Measurements from ENCODE around the gene ATP9B.

DNA sequence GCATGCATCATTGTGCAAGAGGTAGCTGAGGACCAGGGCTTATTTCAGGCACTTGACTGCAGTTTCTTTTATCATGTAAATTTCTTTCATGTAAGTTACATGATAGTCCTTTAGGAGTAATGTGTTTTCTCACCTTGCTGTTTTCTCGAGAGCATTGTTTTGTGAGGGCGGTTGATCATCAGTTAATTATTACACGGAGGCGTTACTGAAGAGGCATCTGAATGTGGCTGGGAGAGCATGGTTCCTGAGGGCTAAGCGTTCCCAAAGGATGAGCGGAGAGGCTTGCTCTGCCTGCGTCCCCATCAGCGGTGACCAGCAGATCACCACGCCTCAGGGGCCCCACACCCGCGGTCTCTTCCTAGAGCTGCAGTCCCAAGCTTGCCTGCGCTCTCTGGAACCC lies 170.4 kb downstream of the ATP9B start:
- TF ChIP-seq, protein P1, sequence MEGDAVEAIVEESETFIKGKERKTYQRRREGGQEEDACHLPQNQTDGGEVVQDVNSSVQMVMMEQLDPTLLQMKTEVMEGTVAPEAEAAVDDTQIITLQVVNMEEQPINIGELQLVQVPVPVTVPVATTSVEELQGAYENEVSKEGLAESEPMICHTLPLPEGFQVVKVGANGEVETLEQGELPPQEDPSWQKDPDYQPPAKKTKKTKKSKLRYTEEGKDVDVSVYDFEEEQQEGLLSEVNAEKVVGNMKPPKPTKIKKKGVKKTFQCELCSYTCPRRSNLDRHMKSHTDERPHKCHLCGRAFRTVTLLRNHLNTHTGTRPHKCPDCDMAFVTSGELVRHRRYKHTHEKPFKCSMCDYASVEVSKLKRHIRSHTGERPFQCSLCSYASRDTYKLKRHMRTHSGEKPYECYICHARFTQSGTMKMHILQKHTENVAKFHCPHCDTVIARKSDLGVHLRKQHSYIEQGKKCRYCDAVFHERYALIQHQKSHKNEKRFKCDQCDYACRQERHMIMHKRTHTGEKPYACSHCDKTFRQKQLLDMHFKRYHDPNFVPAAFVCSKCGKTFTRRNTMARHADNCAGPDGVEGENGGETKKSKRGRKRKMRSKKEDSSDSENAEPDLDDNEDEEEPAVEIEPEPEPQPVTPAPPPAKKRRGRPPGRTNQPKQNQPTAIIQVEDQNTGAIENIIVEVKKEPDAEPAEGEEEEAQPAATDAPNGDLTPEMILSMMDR (IDR thresholded peaks at IDR 0.05; ENCODE audit: insufficient read depth, low read depth, low read length) = no peak
- TF ChIP-seq EZH2 (IDR thresholded peaks at IDR 0.05; ENCODE audit: insufficient read depth, low read length) = no peak

Measured in astrocyte (in vitro differentiated cells and primary cell).